Neural crest cell (in vitro differentiated cells): ENCODE data around the gene DAPK2. TPM values are rescaled to one million over a fixed set of nuclear protein-coding genes. Genes with fewer than 3 reads are reported as not detected.
A peak's percentile ranks its signal among the peaks of the same experiment; 100 is the strongest.
"Not testable (repeated sequence)": the region's sequence is repeated elsewhere in the genome, so short reads cannot be mapped to it uniquely, and the experiment has no call there.

Experiments used
- DNase-seq: peaks from one replicate; pipeline ENCODE4 v3.0.0; 2021; ENCODE audit warnings: low read depth, mixed read lengths, low spot score
- H3K27ac Mint-ChIP-seq: one replicate; pipeline ENCODE4 v1.8.0; 2021; ENCODE audit warnings: mild to moderate bottlenecking, mixed read lengths; ENCODE audit not compliant: unreplicated experiment
- H3K27me3 Mint-ChIP-seq: 2 replicates; pipeline ENCODE4 v1.8.0; 2021; ENCODE audit warnings: low read depth, mild to moderate bottlenecking, mixed read lengths
- H3K36me3 Mint-ChIP-seq: 2 replicates; pipeline ENCODE4 v1.8.0; 2021; ENCODE audit warnings: low read depth, mild to moderate bottlenecking, mixed read lengths
- H3K4me1 Mint-ChIP-seq: 2 replicates; pipeline ENCODE4 v1.8.0; 2021; ENCODE audit warnings: mixed read lengths
- H3K4me3 Mint-ChIP-seq: one replicate; pipeline ENCODE4 v1.8.0; 2021; ENCODE audit warnings: mild to moderate bottlenecking, mixed read lengths
- H3K9me3 Mint-ChIP-seq: 2 replicates; pipeline ENCODE4 v1.8.0; 2021; ENCODE audit warnings: mixed read lengths
- total RNA-seq: library from RNA; stranded (reverse); gene quantifications from 2 replicates; pipeline ENCODE4 v1.2.1, GENCODE V29; 2021
- TF ChIP-seq, protein P1 (sequence below): fragments of 200-600 bp; sonication (generic); conservative IDR thresholded peaks from 2 replicates; pipeline ENCODE4 v1.5.0; 2021; ENCODE audit warnings: antibody characterized with exemption, mild to moderate bottlenecking

DAPK2 gene
- total RNA-seq, 1 donor from 2014 or later: 8.5 TPM

GRCh38 chr15:64092075-64092820 lies 46.0 kb upstream of the DAPK2 start:
- no peak overlapping the region for H3K27ac Mint-ChIP-seq
- no peak for DNase-seq
- H3K36me3 Mint-ChIP-seq: peaks cover 7% of the 10 kb centered on the region
- H3K9me3 Mint-ChIP-seq: peaks cover 3% of the 10 kb centered on the region
- TF ChIP-seq, protein P1, sequence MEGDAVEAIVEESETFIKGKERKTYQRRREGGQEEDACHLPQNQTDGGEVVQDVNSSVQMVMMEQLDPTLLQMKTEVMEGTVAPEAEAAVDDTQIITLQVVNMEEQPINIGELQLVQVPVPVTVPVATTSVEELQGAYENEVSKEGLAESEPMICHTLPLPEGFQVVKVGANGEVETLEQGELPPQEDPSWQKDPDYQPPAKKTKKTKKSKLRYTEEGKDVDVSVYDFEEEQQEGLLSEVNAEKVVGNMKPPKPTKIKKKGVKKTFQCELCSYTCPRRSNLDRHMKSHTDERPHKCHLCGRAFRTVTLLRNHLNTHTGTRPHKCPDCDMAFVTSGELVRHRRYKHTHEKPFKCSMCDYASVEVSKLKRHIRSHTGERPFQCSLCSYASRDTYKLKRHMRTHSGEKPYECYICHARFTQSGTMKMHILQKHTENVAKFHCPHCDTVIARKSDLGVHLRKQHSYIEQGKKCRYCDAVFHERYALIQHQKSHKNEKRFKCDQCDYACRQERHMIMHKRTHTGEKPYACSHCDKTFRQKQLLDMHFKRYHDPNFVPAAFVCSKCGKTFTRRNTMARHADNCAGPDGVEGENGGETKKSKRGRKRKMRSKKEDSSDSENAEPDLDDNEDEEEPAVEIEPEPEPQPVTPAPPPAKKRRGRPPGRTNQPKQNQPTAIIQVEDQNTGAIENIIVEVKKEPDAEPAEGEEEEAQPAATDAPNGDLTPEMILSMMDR: peak; percentile 34
- no peaks in the 10 kb centered on the region for H3K27me3 Mint-ChIP-seq
- H3K4me3 Mint-ChIP-seq: peak overlapping the region; percentile 94
- H3K4me1 Mint-ChIP-seq: peaks cover 53% of the 10 kb centered on the region

DNA sequence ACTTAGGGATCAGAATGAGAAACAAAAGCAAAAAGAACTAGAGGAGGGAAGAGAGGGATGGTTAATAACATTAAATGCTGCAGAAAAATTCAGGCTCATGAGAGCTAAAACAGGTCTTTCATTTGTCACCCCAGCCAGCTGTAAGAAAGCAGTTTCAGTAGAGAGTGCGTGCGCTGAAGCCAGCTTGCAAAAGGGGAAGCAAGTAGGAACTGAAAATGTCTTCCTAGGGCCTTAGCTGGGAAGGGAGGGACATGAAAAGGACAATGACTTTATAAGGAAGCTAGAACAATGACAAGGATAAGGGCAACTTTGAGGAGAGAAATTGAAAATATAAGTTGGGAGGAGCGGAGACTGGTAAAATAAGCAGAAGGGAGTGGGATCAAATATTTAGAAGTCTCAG lies 44.2 kb upstream of the DAPK2 start:
- H3K36me3 Mint-ChIP-seq: peaks cover 8% of the 10 kb centered on the region
- peaks cover 3% of the 10 kb centered on the region for H3K9me3 Mint-ChIP-seq
- peaks cover 39% of the 10 kb centered on the region for H3K4me1 Mint-ChIP-seq
- no peak for DNase-seq
- H3K27me3 Mint-ChIP-seq: no peaks in the 10 kb centered on the region
- H3K27ac Mint-ChIP-seq: no peak overlapping the region
- TF ChIP-seq, protein P1: no peak
- peak overlapping the region; percentile 46 for H3K4me3 Mint-ChIP-seq

- H3K4me3 Mint-ChIP-seq: peak overlapping the region; percentile 25
- H3K27me3 Mint-ChIP-seq: no peaks in the 10 kb centered on the region
- peaks cover 8% of the 10 kb centered on the region for H3K36me3 Mint-ChIP-seq
- DNase-seq: no peak
- peaks cover 31% of the 10 kb centered on the region for H3K4me1 Mint-ChIP-seq
- peaks cover 3% of the 10 kb centered on the region for H3K9me3 Mint-ChIP-seq
- TF ChIP-seq, protein P1: no peak
- peak overlapping the region; percentile 51 for H3K27ac Mint-ChIP-seq
Measured at GRCh38 chr15:64089543-64090280, 43.4 kb upstream of the DAPK2 start.

GRCh38 chr15:64082757-64083156 lies 36.5 kb upstream of the DAPK2 start:
- Mint-ChIP-seq H3K4me1 (no peaks in the 10 kb centered on the region), H3K9me3 (no peaks in the 10 kb centered on the region), H3K4me3 (no peak overlapping the region), H3K36me3 (peaks cover 9% of the 10 kb centered on the region), H3K27me3 (no peaks in the 10 kb centered on the region), H3K27ac (no peak overlapping the region)
- TF ChIP-seq, protein P1: no peak
- no peak for DNase-seq

DNA sequence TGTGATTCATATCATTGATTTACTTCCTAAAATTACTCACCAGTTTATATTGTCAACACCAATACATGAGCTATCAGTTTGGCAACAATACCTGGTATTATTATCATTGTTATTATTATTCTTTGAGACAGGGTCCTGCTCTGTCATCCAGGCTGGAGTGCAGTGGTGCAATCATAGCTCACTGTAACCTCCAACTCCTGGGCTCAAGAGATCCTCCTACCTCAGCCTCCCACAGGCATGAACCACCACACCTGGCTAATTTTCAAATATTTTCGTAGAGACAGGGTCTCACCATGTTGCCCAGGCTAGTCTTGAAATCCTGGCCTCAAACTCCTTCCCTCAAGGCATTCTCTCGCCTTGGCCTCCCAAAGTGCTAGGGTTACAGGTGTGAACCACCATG lies 27.2 kb upstream of the DAPK2 start:
- not testable (repeated sequence) for H3K4me3 Mint-ChIP-seq, H3K4me1 Mint-ChIP-seq, H3K36me3 Mint-ChIP-seq, H3K27me3 Mint-ChIP-seq, H3K9me3 Mint-ChIP-seq, H3K27ac Mint-ChIP-seq, DNase-seq

DNA sequence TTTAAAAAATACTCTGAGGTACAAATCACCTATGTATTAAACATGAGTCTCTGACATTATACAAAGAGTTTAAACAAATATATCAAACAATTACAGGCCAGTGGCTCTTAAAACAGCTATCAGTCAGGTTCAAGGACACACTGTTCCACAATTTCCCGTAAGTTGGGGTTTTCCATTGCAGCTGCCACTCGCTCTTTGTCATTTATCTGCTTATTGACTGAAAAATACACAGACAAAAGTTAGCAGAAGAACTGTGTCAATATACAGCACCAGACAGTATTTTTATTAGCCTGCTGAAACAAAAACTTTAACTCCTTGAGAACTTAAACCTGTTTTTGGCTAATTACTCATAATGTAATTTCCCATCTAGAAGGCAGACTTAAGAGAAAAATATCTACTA lies 26.5 kb upstream of the DAPK2 start:
- Mint-ChIP-seq H3K27me3 (no peaks in the 10 kb centered on the region), H3K4me3 (no peak overlapping the region), H3K9me3 (no peaks in the 10 kb centered on the region), H3K36me3 (peaks cover 6% of the 10 kb centered on the region), H3K4me1 (peaks cover 3% of the 10 kb centered on the region), H3K27ac (no peak overlapping the region)
- no peak for DNase-seq
- TF ChIP-seq, protein P1: no peak
